H7 (cell line): ENCODE measurements around the gene ANKRD40CL. TPM values are rescaled to one million over a fixed set of nuclear protein-coding genes. Genes with fewer than 3 reads are reported as not detected.

Experiments used
- DNase-seq: peaks from one replicate; pipeline ENCODE4 v3.0.0; 2012
- H3K27me3 ChIP-seq: 2 replicates; pipeline ENCODE4 v1.6.0; 2011; ENCODE audit warnings: mild to moderate bottlenecking, low read length; ENCODE audit not compliant: control insufficient read depth, insufficient read depth
- H3K36me3 ChIP-seq: replicated peaks from 2 replicates; pipeline ENCODE4 v1.5.1; 2011; ENCODE audit warnings: low read length; ENCODE audit not compliant: control insufficient read depth, insufficient read depth
- H3K4me3 ChIP-seq: 2 replicates; pipeline ENCODE4 v1.5.1; 2011; ENCODE audit warnings: low read depth, mild to moderate bottlenecking, control low read depth, low read length, moderate library complexity; ENCODE audit not compliant: insufficient read depth
- total RNA-seq: library from RNA; depleted of rRNA; stranded (reverse); fragments of >200 nt; shearing (Covaris generic); gene quantifications from 2 replicates; pipeline ENCODE4 v1.2.3, GENCODE V29; 2014

ANKRD40CL gene
- total RNA-seq, 1 experiment from 2014 or later = not detected

DNA sequence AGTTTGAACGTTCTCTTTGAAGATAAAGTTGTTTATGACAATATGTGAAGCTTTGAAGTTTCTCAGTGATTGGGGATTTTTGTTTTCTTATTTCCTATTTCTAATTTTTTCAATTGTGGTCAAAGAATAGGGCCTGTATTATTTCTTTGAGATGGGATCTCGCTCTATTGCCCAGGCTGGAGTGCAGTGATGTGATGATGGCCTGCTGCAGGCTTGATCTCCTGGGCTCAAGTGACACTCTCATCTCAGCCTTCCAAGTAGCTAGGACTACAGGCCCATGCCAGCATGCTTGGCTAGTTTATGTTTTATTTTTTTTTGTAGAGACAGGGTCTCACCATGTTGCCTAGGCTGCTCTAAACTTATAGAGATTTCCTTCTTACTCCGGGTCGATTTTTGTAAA is 11.7 kb upstream of the ANKRD40CL start:
- Histone ChIP-seq H3K27me3 (no peaks in the 10 kb centered on the region), H3K36me3 (no peaks in the 10 kb centered on the region), H3K4me3 (no peak overlapping the region)
- DNase-seq = no peak

DNA sequence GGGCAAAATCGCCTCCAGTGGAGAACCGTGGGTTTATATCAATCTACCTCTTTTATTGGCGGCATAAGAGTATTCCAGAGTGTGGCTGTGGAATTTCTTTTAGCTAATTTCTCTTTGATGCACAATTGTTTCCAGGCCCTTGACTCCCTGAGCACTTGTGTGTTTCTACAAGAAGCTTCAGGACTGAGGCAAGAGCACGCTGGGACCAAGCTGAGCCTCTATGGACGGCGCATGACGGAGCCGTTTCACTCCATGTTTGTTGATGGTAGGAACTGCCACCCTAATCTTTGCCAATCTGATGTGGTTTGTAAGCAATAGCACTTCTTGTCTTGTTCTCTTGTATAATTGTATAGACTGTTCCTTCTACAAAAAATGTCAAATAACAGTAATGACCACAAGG is 11.2 kb upstream of the ANKRD40CL start:
- Histone ChIP-seq H3K4me3 (no peak overlapping the region), H3K27me3 (no peaks in the 10 kb centered on the region), H3K36me3 (no peaks in the 10 kb centered on the region)
- DNase-seq = peak; percentile 7

DNA sequence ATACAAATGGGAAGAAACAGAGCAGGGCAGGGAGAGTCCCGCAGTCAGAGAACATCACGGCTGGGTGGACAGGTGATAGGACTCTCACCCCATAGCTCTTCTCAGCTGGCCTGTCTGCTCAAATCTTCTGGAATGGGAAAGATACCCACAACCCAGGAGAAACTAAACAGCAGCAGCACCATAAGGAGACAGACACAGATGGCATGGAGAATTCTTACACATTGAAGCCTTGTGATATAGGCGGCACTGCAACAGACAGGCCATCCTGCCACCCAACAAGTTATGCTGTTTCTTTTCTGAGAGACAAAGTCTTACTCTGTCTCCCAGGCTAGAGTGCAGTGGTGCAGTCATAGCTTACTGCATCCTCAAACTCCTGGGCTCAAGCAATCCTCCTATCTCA is 8.6 kb upstream of the ANKRD40CL start:
- no peaks in the 10 kb centered on the region for H3K36me3 ChIP-seq
- no peak for DNase-seq
- H3K27me3 ChIP-seq = no peaks in the 10 kb centered on the region
- H3K4me3 ChIP-seq = no peak overlapping the region

DNA sequence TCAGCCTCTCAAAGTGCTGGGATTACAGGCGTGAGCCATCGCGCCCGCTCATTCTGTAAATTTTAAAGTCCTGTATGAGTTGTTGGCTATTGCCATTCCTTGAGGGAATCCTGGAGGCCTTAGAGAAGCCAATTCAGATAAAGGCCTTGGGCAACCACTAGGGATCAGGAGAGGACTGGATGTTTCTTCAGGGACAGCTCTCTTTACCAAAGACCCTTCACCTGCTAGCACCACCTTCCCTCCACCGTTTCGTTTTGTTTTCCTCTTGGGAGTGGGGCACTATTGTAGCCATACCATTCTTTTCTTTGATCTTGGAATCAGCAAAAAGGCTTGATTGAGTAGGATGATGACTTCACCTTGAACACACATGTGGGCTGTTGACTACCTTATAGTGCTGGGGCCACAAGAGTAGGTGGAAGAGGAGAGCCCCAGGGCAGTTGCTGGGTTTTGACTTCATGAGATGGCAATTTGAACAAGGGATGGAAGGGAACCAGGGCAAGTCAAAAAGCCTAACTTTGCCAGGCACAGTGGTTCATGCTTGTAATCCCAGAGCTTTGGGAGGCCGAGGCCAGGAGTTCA is 7.0 kb upstream of the ANKRD40CL start:
- DNase-seq = peak; percentile 57
- Histone ChIP-seq H3K4me3 (no peak overlapping the region), H3K27me3 (no peaks in the 10 kb centered on the region), H3K36me3 (no peaks in the 10 kb centered on the region)

DNA sequence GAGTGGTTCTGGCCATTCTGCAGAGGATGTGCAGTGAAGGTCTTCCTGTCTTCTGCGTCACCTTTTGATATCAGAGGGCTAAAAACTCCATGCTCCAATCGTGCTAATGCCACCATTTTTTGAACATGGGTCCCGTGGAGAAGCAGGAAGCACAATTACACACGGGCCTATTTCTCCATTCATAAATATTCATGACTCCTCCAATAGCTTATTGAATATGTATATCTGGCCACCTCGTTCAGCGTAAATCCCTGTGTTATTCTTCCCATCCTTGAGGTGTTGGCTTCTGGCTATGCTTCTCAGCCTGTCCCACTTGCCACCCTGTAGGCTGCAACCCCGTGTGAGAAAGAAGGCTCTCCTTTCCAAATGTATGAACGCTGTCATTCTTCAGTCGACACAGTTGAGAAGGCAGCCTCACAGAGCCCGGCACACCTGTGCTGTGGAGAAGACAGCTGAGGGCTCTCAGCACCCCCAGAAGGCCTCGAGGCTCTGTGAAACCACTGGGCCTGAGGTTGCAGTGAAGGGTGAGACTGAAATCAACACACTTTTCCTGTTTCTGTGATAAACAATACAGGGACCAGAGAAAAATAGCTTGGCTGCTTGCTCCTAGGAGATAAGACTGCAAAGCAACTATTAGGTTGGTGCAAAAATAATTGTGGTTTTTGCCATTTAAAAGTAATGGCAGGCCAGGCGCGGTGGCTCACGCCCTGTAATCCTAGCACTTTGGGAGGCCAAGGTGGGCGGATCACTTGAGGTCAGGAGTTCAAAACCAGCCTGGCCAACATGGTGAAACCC is 4.9 kb upstream of the ANKRD40CL start:
- no peaks in the 10 kb centered on the region for H3K36me3 ChIP-seq
- no peak for DNase-seq
- no peaks in the 10 kb centered on the region for H3K27me3 ChIP-seq
- H3K4me3 ChIP-seq = no peak overlapping the region

DNA sequence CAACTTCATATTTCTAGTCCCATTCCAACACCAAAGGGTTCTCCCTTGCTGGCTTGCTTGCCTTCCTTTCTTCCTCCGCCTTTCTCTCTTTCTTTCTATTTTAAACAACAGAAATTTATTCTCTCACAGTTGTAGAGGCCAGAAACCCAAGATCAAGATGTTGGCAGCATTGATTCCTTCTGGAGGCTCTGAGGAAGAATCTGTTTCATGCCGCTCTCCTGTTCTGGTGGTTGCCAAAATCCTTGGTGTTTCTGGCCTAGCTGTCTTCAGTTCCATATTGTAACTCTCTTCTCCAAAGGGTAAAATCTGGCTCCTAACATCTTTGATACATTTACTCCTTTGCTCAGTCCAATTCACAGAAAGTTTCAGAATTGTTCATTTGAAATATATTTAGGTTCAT is 3.0 kb upstream of the ANKRD40CL start:
- H3K4me3 ChIP-seq = no peak overlapping the region
- no peaks in the 10 kb centered on the region for H3K27me3 ChIP-seq
- no peaks in the 10 kb centered on the region for H3K36me3 ChIP-seq
- no peak for DNase-seq

DNA sequence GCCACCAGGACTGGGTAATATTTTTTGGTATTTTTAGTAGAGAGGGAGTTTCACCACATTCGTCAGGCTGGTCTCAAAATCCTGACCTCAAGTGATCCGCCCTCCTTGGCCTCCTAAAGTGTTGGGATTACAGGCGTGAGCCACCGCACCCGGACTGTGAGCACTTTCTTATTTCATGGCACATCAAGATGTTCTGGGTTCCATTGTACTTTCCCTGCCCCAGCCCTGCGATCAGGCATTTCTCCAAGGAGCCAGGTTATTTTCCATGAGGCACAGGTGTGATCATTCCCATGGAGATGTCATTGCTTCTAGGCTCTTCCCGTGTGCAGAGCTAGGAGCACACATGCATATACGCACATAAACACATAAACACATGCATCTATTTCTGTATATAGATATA is 2.6 kb upstream of the ANKRD40CL start:
- no peak for DNase-seq
- Histone ChIP-seq H3K27me3 (no peaks in the 10 kb centered on the region), H3K4me3 (no peak overlapping the region), H3K36me3 (no peaks in the 10 kb centered on the region)

DNA sequence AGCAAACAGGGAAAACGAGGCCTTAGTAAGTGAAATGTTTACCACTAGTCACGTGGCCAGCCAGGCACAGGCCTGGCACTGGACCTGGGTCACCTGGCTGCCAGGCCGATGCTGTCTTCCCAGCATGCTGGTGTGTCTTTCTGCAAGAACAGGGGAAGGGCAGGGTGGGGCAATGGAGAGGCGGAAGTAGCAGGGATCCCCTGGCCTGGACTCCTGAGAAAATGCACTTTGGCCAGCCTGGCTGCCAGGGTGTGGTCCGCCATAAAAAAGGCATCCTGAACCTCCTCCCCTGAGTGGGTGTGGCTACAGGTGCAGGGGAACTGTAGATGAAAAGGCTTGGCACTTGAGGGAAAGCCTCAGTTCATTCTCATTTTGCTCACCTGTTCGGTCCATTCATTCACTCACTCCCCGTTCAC is 1.0 kb upstream of the ANKRD40CL start:
- Histone ChIP-seq H3K27me3 (no peaks in the 10 kb centered on the region), H3K4me3 (no peak overlapping the region), H3K36me3 (no peaks in the 10 kb centered on the region)
- DNase-seq = no peak

DNA sequence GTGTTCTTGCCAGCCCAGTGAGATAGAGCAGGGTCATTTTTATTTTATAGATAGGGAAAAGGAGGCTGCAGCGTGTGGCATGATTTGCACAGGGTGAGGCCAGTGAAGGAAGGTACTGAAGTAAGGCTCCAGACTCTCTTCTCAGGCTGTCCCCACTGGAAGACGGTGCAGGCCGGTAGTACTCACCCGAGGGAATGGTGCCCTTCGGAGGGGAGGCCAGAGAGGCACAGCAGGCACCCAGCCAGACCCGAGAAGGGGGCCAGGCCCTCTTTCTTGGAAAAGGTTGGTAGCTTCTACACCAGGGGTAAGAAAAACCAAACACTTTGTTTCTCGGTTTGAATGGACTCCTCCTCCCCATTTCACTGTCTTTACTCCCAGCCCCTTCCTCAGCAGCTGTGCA is 288 bp downstream of the ANKRD40CL start:
- Histone ChIP-seq H3K36me3 (no peaks in the 10 kb centered on the region), H3K4me3 (no peak overlapping the region), H3K27me3 (no peaks in the 10 kb centered on the region)
- DNase-seq = no peak

DNA sequence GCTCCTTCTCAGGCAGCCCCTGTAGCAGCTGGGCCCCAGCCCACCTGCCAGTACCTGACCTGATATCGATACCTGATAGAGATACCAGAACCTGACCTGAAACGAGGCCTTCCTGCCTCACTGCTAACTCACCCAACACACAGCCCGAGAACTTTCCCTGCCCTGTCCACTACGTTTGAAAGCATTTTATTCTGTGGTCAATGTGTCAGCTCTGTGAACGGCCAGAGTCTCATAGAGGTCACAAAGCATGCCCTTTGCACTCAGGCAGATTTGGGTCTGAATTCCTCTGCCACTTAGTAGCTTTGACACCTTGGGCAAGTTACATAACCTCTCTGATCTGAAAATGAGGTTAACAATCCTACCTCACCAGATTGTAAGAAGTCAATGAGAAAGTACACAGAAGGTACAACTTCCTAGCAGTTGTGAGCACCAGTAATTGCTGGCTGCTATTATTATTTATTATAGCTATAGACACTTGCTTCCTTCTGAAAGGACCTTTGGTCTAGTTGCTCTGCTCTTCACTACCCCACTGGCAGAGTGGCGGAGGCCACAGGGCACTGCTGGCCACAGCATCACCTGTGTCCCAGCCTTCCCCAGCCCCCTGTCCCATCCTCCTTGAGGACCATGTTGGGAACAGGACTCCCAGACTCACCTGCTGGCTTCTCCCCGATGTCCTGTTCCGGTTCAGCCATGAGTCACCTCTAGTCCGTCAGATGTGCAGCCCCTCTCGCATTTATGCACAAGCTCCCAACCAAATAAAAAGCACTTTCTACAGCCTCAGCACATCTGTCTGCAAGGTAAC is 895 bp downstream of the ANKRD40CL start:
- Histone ChIP-seq H3K27me3 (no peaks in the 10 kb centered on the region), H3K36me3 (no peaks in the 10 kb centered on the region), H3K4me3 (no peak overlapping the region)
- no peak for DNase-seq

DNA sequence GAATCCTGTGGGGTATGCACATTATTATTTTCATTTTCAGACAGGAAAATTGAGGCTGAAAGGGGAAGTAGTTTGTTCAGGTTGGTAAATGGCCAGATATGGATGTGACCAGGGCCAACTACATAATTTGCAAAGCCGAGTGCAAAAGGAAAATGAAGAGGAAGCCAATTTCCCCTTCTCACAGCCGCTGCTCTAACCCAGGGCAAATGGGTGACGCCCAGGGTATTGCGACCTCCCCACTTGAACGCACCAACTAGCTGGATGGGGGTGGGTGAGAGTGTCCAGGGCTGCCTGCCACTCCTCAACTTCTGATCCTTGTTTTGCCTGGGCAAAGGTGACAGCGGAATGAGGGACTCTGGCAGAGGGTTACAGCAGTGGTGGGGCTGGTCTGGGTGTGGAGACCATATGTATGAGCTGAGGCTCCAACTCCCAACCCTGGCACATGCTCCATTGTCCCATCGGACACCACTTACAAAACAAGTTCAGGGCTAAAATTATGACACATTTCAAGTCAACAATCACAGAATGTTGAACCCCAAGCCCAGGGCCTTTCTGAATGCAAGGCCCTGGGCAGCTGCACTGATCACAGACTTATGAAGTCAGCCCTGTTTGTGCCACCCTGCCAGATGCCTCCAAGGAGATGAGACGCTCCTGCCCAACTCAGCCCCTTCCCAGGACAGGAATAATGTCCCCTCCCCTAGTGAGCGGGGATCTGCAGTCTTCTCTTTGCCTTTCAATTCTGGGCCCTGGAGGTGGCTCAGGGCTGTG is 1.7 kb downstream of the ANKRD40CL start:
- DNase-seq = no peak
- H3K4me3 ChIP-seq = no peak overlapping the region
- no peaks in the 10 kb centered on the region for H3K36me3 ChIP-seq
- no peaks in the 10 kb centered on the region for H3K27me3 ChIP-seq

DNA sequence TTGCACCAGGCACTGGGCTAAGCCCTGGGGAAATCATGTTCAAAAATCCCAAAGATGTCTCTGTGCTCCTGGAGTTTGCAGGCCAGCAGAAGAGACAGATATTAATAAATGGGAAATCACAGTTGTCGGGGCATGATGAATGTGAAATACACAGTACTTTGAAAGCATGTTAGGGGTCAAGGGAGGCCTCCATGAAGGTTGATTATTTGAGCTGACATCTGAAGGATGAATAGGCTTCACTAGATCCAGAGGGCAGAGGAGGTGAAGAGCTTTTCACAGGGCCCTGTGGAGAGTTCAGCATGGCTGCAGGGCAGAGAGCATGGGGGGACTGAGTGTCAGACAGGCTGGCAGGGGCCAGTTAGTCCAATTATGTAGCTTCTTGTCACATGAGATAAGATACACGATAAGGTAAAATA is 2.6 kb downstream of the ANKRD40CL start:
- H3K27me3 ChIP-seq = no peaks in the 10 kb centered on the region
- no peak for DNase-seq
- H3K36me3 ChIP-seq = no peaks in the 10 kb centered on the region
- no peak overlapping the region for H3K4me3 ChIP-seq

DNA sequence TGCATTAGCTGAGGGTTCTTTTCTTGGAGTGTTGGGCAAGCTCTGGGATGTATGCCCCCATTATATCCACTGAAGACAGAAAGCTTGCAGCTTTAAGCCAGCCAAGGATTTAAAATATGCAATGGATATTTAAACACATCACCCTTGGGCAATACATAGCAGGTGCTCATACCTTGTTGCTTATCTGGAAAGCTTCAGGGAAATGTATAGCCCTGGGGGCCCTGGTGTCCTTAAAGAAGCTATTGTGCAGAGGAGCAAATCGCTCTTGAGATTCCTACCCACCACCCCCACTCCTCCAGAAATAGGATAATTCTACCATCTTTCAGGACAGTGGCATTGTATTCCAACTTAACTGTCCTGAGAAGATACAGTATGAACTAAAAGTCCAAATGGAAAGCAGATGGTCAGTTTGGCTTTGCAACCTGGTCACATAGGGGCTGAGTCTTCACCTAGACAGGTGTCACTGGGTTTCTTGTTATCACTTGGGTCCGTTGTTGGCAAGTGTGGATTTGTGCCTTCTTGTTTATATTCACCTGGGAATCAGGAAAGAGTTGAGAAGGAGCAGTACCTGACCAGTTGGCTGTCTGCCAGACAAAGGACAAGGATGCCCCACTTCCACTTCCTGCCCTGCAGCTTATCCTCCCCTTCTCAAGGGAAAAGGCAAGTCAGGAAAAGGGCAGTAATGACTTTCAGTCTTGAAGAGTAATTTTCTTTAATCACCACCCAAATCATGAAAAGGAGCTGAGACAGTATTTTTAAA is 3.4 kb downstream of the ANKRD40CL start:
- no peak for DNase-seq
- H3K4me3 ChIP-seq = no peak overlapping the region
- H3K36me3 ChIP-seq = no peaks in the 10 kb centered on the region
- H3K27me3 ChIP-seq = no peaks in the 10 kb centered on the region

DNA sequence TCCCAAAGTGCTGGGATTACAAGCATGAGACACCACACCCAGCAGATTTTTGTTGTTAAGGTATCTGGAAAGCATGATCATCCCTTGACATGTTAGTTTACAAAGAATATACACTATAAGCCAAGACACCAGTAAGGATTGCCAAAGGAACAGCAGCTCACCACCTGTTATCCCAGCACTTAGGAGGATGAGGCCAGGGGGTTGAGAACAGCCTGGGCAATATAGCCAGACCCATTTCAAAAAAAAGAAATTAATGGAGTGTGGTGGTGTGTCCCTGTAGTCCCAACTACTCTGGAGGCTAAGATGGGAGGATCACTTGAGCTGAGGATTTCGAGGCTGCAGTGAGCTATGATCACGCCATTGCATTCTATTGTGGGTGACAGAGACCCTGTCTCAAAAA is 5.1 kb downstream of the ANKRD40CL start:
- H3K27me3 ChIP-seq = no peaks in the 10 kb centered on the region
- DNase-seq = no peak
- no peaks in the 10 kb centered on the region for H3K36me3 ChIP-seq
- no peak overlapping the region for H3K4me3 ChIP-seq
